ENCODE measurements around the gene WHRN. TPM values are rescaled to one million over a fixed set of nuclear protein-coding genes. Genes with fewer than 3 reads are reported as not detected.

The WHRN gene
- total RNA-seq, 6 donors from 2014 or later = 2.5 to 17.8 (median 5.6) TPM

DNA sequence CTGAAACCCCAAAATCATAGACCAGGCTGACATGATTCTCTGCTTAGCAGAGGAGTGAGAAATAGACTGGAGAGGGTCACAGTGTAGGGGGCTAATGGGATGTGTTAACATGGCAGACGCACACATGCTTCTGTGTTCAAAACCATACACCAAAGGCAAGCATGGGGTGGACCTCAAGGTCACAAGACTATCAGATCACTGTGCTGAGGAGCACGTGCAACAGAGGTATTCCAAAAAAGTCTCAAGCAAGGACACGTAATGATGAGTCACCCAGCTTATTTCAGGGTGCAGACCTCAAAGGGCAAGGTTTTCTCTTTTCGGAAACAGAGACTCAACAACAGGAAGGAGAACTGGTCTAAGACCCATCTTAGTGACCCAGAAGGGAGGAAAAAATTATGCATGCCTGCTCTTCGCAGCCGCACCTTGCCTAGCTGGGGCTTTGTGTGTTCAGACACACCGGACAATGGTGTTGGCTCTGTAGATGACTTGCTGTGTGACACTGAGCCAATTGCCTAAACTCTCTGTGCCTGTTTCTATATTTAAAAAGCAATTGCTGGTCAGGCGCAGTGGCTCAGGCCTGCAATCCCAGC, 20.3 kb downstream of the WHRN start:
- TF ChIP-seq, protein P1, sequence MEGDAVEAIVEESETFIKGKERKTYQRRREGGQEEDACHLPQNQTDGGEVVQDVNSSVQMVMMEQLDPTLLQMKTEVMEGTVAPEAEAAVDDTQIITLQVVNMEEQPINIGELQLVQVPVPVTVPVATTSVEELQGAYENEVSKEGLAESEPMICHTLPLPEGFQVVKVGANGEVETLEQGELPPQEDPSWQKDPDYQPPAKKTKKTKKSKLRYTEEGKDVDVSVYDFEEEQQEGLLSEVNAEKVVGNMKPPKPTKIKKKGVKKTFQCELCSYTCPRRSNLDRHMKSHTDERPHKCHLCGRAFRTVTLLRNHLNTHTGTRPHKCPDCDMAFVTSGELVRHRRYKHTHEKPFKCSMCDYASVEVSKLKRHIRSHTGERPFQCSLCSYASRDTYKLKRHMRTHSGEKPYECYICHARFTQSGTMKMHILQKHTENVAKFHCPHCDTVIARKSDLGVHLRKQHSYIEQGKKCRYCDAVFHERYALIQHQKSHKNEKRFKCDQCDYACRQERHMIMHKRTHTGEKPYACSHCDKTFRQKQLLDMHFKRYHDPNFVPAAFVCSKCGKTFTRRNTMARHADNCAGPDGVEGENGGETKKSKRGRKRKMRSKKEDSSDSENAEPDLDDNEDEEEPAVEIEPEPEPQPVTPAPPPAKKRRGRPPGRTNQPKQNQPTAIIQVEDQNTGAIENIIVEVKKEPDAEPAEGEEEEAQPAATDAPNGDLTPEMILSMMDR (IDR thresholded peaks at IDR 0.05) = no peak
- no peak for TF ChIP-seq POLR2AphosphoS5 (IDR thresholded peaks at IDR 0.05)
- no peaks in the 10 kb centered on the region for H3K36me3 ChIP-seq
- 66 to 87% methylated on average over 8 of the region's 8 CpGs for WGBS, 2 donors
- no peaks in the 10 kb centered on the region for H3K4me1 ChIP-seq
- H3K9me3 ChIP-seq = no peaks in the 10 kb centered on the region
- no peak overlapping the region for H3K4me3 ChIP-seq
- no peak for DNase-seq
- no peaks in the 10 kb centered on the region for H3K27me3 ChIP-seq
- no peak for ATAC-seq (ENCODE audit: low FRiP score in 2 of 2)
- no peak overlapping the region for H3K27ac ChIP-seq

DNA sequence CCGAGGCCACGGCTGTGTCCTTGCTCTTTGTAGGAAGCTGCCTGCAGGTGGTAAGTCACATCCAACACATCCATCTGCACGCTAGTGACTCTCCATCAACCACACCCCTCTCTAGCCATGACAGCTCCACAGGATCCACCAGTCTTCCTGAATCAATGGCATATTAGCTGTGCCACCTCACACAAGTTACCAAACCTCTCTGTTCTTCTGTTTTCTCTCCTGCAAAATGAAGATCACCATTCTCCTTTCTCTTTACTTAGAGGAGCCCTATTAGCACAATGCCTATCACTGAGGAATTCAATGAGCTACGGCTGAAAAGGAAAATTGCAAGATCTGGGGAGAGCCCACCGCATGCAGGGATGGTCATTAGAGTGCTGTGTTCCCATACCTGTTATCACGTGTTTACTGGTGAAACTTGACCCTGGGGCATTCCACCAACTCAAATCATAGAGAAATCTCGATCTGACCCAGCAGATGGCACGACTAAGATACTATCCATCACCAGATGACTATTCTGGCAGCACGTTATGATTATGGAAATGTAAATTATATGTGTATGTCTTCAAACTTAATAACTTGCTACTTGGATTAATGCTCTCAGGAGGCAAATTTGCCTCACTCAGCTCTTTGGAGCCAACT, 20.9 kb downstream of the WHRN start:
- Histone ChIP-seq H3K4me1 (no peaks in the 10 kb centered on the region), H3K9me3 (no peaks in the 10 kb centered on the region), H3K36me3 (no peaks in the 10 kb centered on the region), H3K27ac (no peak overlapping the region), H3K27me3 (no peaks in the 10 kb centered on the region), H3K4me3 (no peak overlapping the region)
- DNase-seq (no peak), ATAC-seq (ENCODE audit: low FRiP score in 2 of 2) (no peak)
- WGBS, 2 donors = 70 to 71% methylated on average over 8 to 9 of the region's 9 CpGs
- TF ChIP-seq EP300 (IDR thresholded peaks at IDR 0.05) = no peak
- TF ChIP-seq POLR2AphosphoS5 (IDR thresholded peaks at IDR 0.05) = no peak
- TF ChIP-seq, protein P1 (IDR thresholded peaks at IDR 0.05) = no peak
- no peak for TF ChIP-seq POLR2A (IDR thresholded peaks at IDR 0.05)

DNA sequence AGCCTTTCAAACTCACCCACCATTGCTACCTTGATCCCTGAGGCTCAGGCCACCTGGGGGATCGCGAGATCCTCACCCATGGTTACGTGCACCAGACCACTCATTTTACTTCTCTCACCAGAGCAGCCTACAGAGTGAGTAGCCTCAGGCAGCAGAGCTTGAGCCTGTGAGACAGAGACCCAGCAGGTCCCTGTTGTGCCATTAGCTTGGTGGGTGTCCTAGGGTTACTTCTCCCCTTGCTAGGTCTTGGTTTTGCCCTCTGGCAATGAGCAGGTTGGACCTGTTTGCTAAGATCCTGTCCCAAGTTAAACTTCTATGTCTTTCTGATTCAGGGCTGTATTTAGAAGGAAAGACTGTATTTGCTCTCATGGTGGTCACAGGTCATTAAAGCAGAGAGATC, 21.8 kb downstream of the WHRN start:
- DNase-seq (no peak), ATAC-seq (ENCODE audit: low FRiP score in 2 of 2) (no peak)
- Histone ChIP-seq H3K4me1 (no peaks in the 10 kb centered on the region), H3K36me3 (no peaks in the 10 kb centered on the region), H3K9me3 (no peaks in the 10 kb centered on the region), H3K27ac (no peak overlapping the region), H3K4me3 (no peak overlapping the region), H3K27me3 (no peaks in the 10 kb centered on the region)
- no peak for TF ChIP-seq POLR2AphosphoS5 (IDR thresholded peaks at IDR 0.05)
- TF ChIP-seq EP300 (IDR thresholded peaks at IDR 0.05) = no peak
- TF ChIP-seq, protein P1 (IDR thresholded peaks at IDR 0.05) = no peak
- TF ChIP-seq POLR2A (IDR thresholded peaks at IDR 0.05) = no peak
- WGBS, 2 donors = 89 to 98% methylated on average over 3 of the region's 3 CpGs

DNA sequence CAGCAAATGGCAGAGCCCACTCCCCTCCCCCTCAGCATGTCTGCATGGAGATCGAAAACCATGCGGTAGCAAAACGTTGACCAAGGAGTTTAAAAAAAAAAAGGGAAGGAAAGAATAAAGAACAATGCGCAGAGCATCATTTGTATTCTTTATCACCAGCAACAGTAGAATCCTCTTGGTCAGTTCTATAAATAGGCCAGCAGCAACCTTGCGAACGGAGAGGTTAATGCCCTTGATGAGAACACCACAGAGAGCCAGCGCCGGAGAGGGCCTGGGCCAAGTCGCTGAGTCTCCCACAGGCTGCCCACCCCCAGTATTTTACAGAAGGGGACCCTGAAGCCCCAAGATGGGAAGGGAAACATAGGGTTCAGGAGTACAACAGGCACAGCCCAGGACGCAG, 22.7 kb downstream of the WHRN start:
- 45 to 51% methylated on average over 10 of the region's 10 CpGs for WGBS, 2 donors
- no peaks in the 10 kb centered on the region for H3K4me1 ChIP-seq
- DNase-seq = no peak
- no peak for TF ChIP-seq EP300 (IDR thresholded peaks at IDR 0.05)
- TF ChIP-seq POLR2A (IDR thresholded peaks at IDR 0.05) = no peak
- TF ChIP-seq POLR2AphosphoS5 (IDR thresholded peaks at IDR 0.05) = no peak
- TF ChIP-seq, protein P1 (IDR thresholded peaks at IDR 0.05) = no peak
- H3K27me3 ChIP-seq = no peaks in the 10 kb centered on the region
- H3K36me3 ChIP-seq = no peaks in the 10 kb centered on the region
- ATAC-seq (ENCODE audit: low FRiP score in 2 of 2) = no peak
- no peak overlapping the region for H3K4me3 ChIP-seq
- no peak overlapping the region for H3K27ac ChIP-seq
- no peaks in the 10 kb centered on the region for H3K9me3 ChIP-seq

DNA sequence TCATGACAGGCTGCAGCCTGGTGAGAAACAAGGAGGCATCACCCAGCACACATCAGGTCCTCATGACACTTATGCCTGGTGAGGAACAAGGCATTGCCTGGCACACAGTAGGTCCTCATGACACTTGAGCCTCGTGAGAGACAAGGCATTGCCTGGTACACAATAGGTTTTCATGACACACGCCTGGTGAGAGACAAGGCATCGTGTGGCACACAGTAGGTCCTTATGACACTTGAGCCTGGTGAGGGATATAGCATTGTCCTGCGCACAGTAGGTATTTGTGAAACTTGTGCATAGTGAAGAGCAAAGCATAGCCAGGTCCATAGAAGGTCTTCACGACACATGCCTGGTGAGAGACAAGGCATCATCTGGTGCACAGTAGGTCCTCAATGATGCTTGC, 23.5 kb downstream of the WHRN start:
- Histone ChIP-seq H3K36me3 (no peaks in the 10 kb centered on the region), H3K27ac (no peak overlapping the region), H3K27me3 (no peaks in the 10 kb centered on the region), H3K4me3 (no peak overlapping the region), H3K4me1 (no peaks in the 10 kb centered on the region), H3K9me3 (no peaks in the 10 kb centered on the region)
- TF ChIP-seq, protein P1 (IDR thresholded peaks at IDR 0.05) = no peak
- TF ChIP-seq EP300 (IDR thresholded peaks at IDR 0.05) (no peak), POLR2AphosphoS5 (IDR thresholded peaks at IDR 0.05) (no peak), POLR2A (IDR thresholded peaks at IDR 0.05) (no peak)
- ATAC-seq (ENCODE audit: low FRiP score in 2 of 2) = no peak
- no peak for DNase-seq
- 96 to 100% methylated on average over 4 to 5 of the region's 5 CpGs for WGBS, 2 donors
